ENCODE measurements around the gene INTS15. TPM values are rescaled to one million over a fixed set of nuclear protein-coding genes. Genes with fewer than 3 reads are reported as not detected.
A peak's percentile ranks its signal among the peaks of the same experiment; 100 is the strongest.

INTS15 gene
- total and polyA plus RNA-seq, 2 donors (not counting 3 experiments of a cell fraction or from before 2014, with no cell fraction given): 35.7 to 51.6 TPM

DNA sequence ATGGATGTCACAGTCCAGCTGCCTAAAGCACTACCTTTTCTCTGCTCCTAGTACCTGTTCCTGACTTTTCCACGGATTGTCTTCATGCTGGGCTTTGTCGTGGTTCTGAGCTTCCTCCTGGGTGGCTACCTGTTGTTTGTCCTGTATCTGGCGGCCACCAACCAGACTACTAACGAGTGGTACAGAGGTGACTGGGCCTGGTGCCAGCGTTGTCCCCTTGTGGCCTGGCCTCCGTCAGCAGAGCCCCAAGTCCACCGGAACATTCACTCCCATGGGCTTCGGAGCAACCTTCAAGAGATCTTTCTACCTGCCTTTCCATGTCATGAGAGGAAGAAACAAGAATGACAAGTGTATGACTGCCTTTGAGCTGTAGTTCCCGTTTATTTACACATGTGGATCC lies 1.3 kb upstream of the INTS15 start:
- Histone ChIP-seq H3K9ac (replicated peaks; ENCODE audit: extremely low read depth, insufficient read depth, low read length) (no peak overlapping the region), H3K79me2 (ENCODE audit: control insufficient read depth, insufficient read depth, low read length) (peaks cover 13% of the 10 kb centered on the region), H3K36me3 (ENCODE audit: control insufficient read depth in 2 of 2, extremely low read depth in 1 of 2, insufficient read depth in 2 of 2, low read length in 2 of 2) (peaks cover 0 to 6% of the 10 kb centered on the region in 2 experiments), H3K27ac (ENCODE audit: insufficient read depth, low read depth, low read length) (no peak overlapping the region), H3K27me3 (ENCODE audit: control insufficient read depth in 2 of 2, insufficient read depth in 2 of 2, low read length in 2 of 2) (no peaks in the 10 kb centered on the region), H2AFZ (ENCODE audit: low read depth, low read length) (no peak overlapping the region), H3K9me3 (replicated peaks; ENCODE audit: control insufficient read depth, insufficient read depth, low read length) (no peaks in the 10 kb centered on the region), H4K20me1 (replicated peaks; ENCODE audit: control insufficient read depth, extremely low read depth, insufficient read depth, low read length) (no peaks in the 10 kb centered on the region), H3K4me1 (ENCODE audit: control insufficient read depth, extremely low read depth, insufficient read depth, low read length) (peaks cover 12% of the 10 kb centered on the region), H3K4me3 (replicated peaks in 1 of 3; ENCODE audit: insufficient read depth in 1 of 3, low read depth in 1 of 3, low read length in 3 of 3) (no peak overlapping the region), H3K4me2 (ENCODE audit: insufficient read depth, low read length) (no peak overlapping the region), H3K9me1 (replicated peaks; ENCODE audit: control insufficient read depth, extremely low read depth, insufficient read depth, low read length) (no peaks in the 10 kb centered on the region)
- ChIA-PET CTCF (interaction anchor here (0.6 to 2.1 kb wide), 2 partner anchors 30 to 269 kb away, joined by 3 to 14 read pairs; no protein-coding TSS in a partner anchor), POLR2A (no interaction called here)
- TF ChIP-seq JUN (IDR thresholded peaks at IDR 0.05; ENCODE audit: borderline replicate concordance, insufficient read depth, insufficient read length, low read depth) (no peak), GATA2 (IDR thresholded peaks at IDR 0.05; ENCODE audit: insufficient read depth, insufficient read length, low read depth, low read length) (no peak), POLR2A (IDR thresholded peaks at IDR 0.05; ENCODE audit: low read depth, low read length) (no peak), MYC (IDR thresholded peaks at IDR 0.05; ENCODE audit: low read depth, low read length) (no peak), FOS (IDR thresholded peaks at IDR 0.05; ENCODE audit: borderline replicate concordance, insufficient read depth, low read length) (no peak), CTCF (IDR thresholded peaks at IDR 0.05; ENCODE audit: extremely low read depth in 1 of 2, insufficient read depth in 1 of 2, low read depth in 1 of 2, low read length in 2 of 2) (no peak), EZH2 (IDR thresholded peaks at IDR 0.05; ENCODE audit: borderline replicate concordance, low read depth, low read length, severe bottlenecking) (no peak)
- DNase-seq (ENCODE audit: low read depth, low spot score) (no peak), FAIRE-seq (peak; percentile 15)
- dilution Hi-C loops (cut with MboI; ENCODE audit: extremely low pct_ligation_motif_present, low sequenced_read_pairs): no loop called here
- BruUV-seq (replicated peaks): no TSS peak
- intact Hi-C loops (cut with micrococcal nuclease): no loop called here
